Endothelial cell of umbilical vein (primary cell): ENCODE results near the gene PCDHA3. TPM values are rescaled to one million over a fixed set of nuclear protein-coding genes. Genes with fewer than 3 reads are reported as not detected.
"Not testable (repeated sequence)": the region's sequence is repeated elsewhere in the genome, so short reads cannot be mapped to it uniquely, and the experiment has no call there.

ENCODE experiments used
- BruUV-seq: library from RNA; stranded (reverse); fragments of 400-500 nt; replicated peaks from 2 replicates; lab custom pipeline; 2021; lab: Mats Ljungman, UMichigan
- CTCF ChIA-PET: fragments of 300-600, 350-600 bp; sonication (Branson Sonifier 250); formaldehyde crosslinking; loops from one replicate; lab custom pipeline; 2021; ENCODE audit warnings: antibody characterized with exemption, inconsistent platforms; lab: Charles Lee
- POLR2A ChIA-PET: fragments of 300-600, 350-600 bp; sonication (Branson Sonifier 250); formaldehyde crosslinking; loops from one replicate; lab custom pipeline; 2021; ENCODE audit warnings: antibody characterized with exemption, inconsistent platforms; lab: Charles Lee
- DNase-seq: peaks from one replicate; pipeline ENCODE4 v3.0.0-alpha.2; 2011; ENCODE audit warnings: low read depth, low spot score
- FAIRE-seq: peaks from 2 replicates; lab custom pipeline; 2011; peaks lifted over from hg19 to GRCh38; lab: Jason Lieb, UNC
- H2AFZ ChIP-seq: 2 replicates; pipeline ENCODE4 v1.6.0; 2012; ENCODE audit warnings: low read depth, low read length, control low read depth, inconsistent platforms
- H3K27ac ChIP-seq: 2 replicates; pipeline ENCODE4 v1.5.1; 2011; ENCODE audit warnings: low read depth, mild to moderate bottlenecking, control low read depth, low read length, moderate library complexity; ENCODE audit not compliant: insufficient read depth
- H3K27me3 ChIP-seq, 2 experiments: 2 replicates each; pipeline versions ENCODE4 v1.6.0 to v1.6.1; 2011; ENCODE audit warnings: low read length in 2 of 2, mixed read lengths in 1 of 2; ENCODE audit not compliant: control insufficient read depth in 2 of 2, insufficient read depth in 2 of 2
- H3K36me3 ChIP-seq, 2 experiments: 2 replicates in 1 of 2; 3 replicates in 1 of 2; pipeline ENCODE4 v1.5.1; 2011; ENCODE audit warnings: low read length in 2 of 2, mild to moderate bottlenecking in 1 of 2, moderate library complexity in 1 of 2; ENCODE audit not compliant: control insufficient read depth in 2 of 2, insufficient read depth in 2 of 2; ENCODE audit errors: extremely low read depth in 1 of 2
- H3K4me1 ChIP-seq: 3 replicates; pipeline ENCODE4 v1.5.1; 2011; ENCODE audit warnings: mild to moderate bottlenecking, low read length; ENCODE audit not compliant: control insufficient read depth, insufficient read depth; ENCODE audit errors: extremely low read depth
- H3K4me2 ChIP-seq: 2 replicates; pipeline ENCODE4 v1.6.1; 2011; ENCODE audit warnings: low read length, control low read depth, mixed read lengths; ENCODE audit not compliant: insufficient read depth
- H3K4me3 ChIP-seq, 3 experiments: fragments of 200-600 bp in 1 of 3; sonication (generic), shearing (Covaris generic) in 1 of 3; replicated peaks in 1 of 3; 2 replicates each; pipeline ENCODE4 v1.5.1; 2011 to 2016; ENCODE audit warnings: control low read depth in 3 of 3, low read length in 3 of 3, mild to moderate bottlenecking in 2 of 3, inconsistent platforms in 1 of 3, low read depth in 1 of 3, moderate library complexity in 1 of 3; ENCODE audit not compliant: insufficient read depth in 1 of 3
- H3K79me2 ChIP-seq: 2 replicates; pipeline ENCODE4 v1.6.0; 2012; ENCODE audit warnings: low read length, inconsistent platforms; ENCODE audit not compliant: control insufficient read depth, insufficient read depth
- H3K9ac ChIP-seq: replicated peaks from 2 replicates; pipeline ENCODE3; 2011; ENCODE audit warnings: low read length, control low read depth; ENCODE audit not compliant: insufficient read depth; ENCODE audit errors: extremely low read depth
- H3K9me1 ChIP-seq: replicated peaks from 3 replicates; pipeline ENCODE4 v1.6.0; 2011; ENCODE audit warnings: mild to moderate bottlenecking, low read length; ENCODE audit not compliant: control insufficient read depth, insufficient read depth; ENCODE audit errors: extremely low read depth
- H3K9me3 ChIP-seq: replicated peaks from 2 replicates; pipeline ENCODE4 v1.5.1; 2012; ENCODE audit warnings: low read length, inconsistent platforms; ENCODE audit not compliant: control insufficient read depth, insufficient read depth
- H4K20me1 ChIP-seq: replicated peaks from 2 replicates; pipeline ENCODE3; 2011; ENCODE audit warnings: mild to moderate bottlenecking, low read length; ENCODE audit not compliant: control insufficient read depth, insufficient read depth; ENCODE audit errors: extremely low read depth
- JUN ChIP-seq: IDR thresholded peaks from 2 replicates; pipeline ENCODE4 v1.6.1; 2011; ENCODE audit warnings: borderline replicate concordance, low read depth; ENCODE audit not compliant: insufficient read length, insufficient read depth
- MAX ChIP-seq: IDR thresholded peaks from 2 replicates; pipeline ENCODE4 v1.6.1; 2011; ENCODE audit not compliant: insufficient read depth, insufficient read length
- MYC ChIP-seq: IDR thresholded peaks from one replicate; pipeline ENCODE4 v1.6.1; 2011; ENCODE audit warnings: mild to moderate bottlenecking, low read depth, low read length
- POLR2A ChIP-seq: IDR thresholded peaks from 2 replicates; pipeline ENCODE4 v1.6.1; 2012; ENCODE audit warnings: low read depth, mild to moderate bottlenecking, control low read depth, low read length
- dilution Hi-C: fragments of 300-500 bp; cut with MboI; formaldehyde crosslinking; loops from one replicate; pipeline ENCODE4 v1.15.0; 2019; ENCODE audit warnings: low sequenced_read_pairs; ENCODE audit not compliant: extremely low pct_ligation_motif_present
- intact Hi-C: fragments of 100-400 bp; cut with micrococcal nuclease; formaldehyde crosslinking; loops from one replicate; pipeline ENCODE4 v1.10.0; 2022
- polyA plus RNA-seq, 4 experiments: library from polyadenylated mRNA; depleted of rRNA in 3 of 4; stranded (reverse) in 3 of 4; unstranded in 1 of 4; fragments of >200 nt; gene quantifications; 2 replicates each; pipeline versions ENCODE4 v1.2.1 to v1.2.3, GENCODE V29; 2011 to 2012; ENCODE audit warnings: missing spikeins in 1 of 4
- total RNA-seq: library from RNA; stranded (reverse); gene quantifications from 2 replicates; pipeline ENCODE4 v1.2.3, GENCODE V29; 2021
- TF ChIP-seq, protein P1 (sequence below), 2 donors: IDR thresholded peaks; 1 replicate in 1 of 2; 2 replicates in 1 of 2; pipeline ENCODE4 v1.5.1; 2011; ENCODE audit warnings: low read length in 2 of 2, mild to moderate bottlenecking in 2 of 2, moderate library complexity in 2 of 2, control low read depth in 1 of 2, inconsistent platforms in 1 of 2, low read depth in 1 of 2; ENCODE audit not compliant: insufficient read depth in 1 of 2; ENCODE audit errors: extremely low read depth in 1 of 2

Gene PCDHA3
- total and polyA plus RNA-seq, 2 donors (not counting 3 experiments of a cell fraction or from before 2014, with no cell fraction given): 0.07 to 0.09 TPM

GRCh38 chr5:140806834-140807775 lies 6.2 kb downstream of the PCDHA3 start, which contains the start of gene PCDHA4:
Gene PCDHA4, plus strand, starts transcription at chr5:140807068.
- BruUV-seq: no TSS peak
- TF ChIP-seq MAX (no peak), MYC (no peak), JUN (no peak), POLR2A (no peak)
- TF ChIP-seq, protein P1, sequence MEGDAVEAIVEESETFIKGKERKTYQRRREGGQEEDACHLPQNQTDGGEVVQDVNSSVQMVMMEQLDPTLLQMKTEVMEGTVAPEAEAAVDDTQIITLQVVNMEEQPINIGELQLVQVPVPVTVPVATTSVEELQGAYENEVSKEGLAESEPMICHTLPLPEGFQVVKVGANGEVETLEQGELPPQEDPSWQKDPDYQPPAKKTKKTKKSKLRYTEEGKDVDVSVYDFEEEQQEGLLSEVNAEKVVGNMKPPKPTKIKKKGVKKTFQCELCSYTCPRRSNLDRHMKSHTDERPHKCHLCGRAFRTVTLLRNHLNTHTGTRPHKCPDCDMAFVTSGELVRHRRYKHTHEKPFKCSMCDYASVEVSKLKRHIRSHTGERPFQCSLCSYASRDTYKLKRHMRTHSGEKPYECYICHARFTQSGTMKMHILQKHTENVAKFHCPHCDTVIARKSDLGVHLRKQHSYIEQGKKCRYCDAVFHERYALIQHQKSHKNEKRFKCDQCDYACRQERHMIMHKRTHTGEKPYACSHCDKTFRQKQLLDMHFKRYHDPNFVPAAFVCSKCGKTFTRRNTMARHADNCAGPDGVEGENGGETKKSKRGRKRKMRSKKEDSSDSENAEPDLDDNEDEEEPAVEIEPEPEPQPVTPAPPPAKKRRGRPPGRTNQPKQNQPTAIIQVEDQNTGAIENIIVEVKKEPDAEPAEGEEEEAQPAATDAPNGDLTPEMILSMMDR (IDR thresholded peaks at IDR 0.05; ENCODE audit: extremely low read depth in 1 of 2, insufficient read depth in 1 of 2, low read depth in 1 of 2, low read length in 2 of 2): peak; percentile 43 to 53
- Histone ChIP-seq H3K9me1 (no peaks in the 10 kb centered on the region), H3K9ac (no peak within 1 kb of the TSS), H3K36me3 (no peaks in the 10 kb centered on the region), H4K20me1 (no peaks in the 10 kb centered on the region), H3K4me2 (no peak within 1 kb of the TSS), H2AFZ (no peak within 1 kb of the TSS), H3K27me3 (no peaks in the 10 kb centered on the region), H3K4me1 (no peaks in the 10 kb centered on the region), H3K27ac (no peak within 1 kb of the TSS), H3K4me3 (no peak within 1 kb of the TSS), H3K9me3 (no peaks in the 10 kb centered on the region), H3K79me2 (no peaks in the 10 kb centered on the region)
- CTCF ChIA-PET: interaction anchor here (1.1 to 2.0 kb wide), 4 partner anchors 19 to 242 kb away, joined by 3 to 4 read pairs (median 3); no protein-coding TSS in a partner anchor
- FAIRE-seq (no peak), DNase-seq (peak; percentile 12)
- POLR2A ChIA-PET: no interaction called here
- dilution Hi-C loops (no loop called here), intact Hi-C loops (no loop called here)

GRCh38 chr5:140808241-140808888 lies 7.5 kb downstream of the PCDHA3 start:
- H3K27me3 ChIP-seq, dilution Hi-C loops, H2AFZ ChIP-seq, H3K9me1 ChIP-seq, H3K27ac ChIP-seq, POLR2A ChIA-PET, H3K36me3 ChIP-seq, H3K9ac ChIP-seq, BruUV-seq, FAIRE-seq, H3K4me2 ChIP-seq, intact Hi-C loops, H3K4me1 ChIP-seq, DNase-seq, H3K9me3 ChIP-seq, H3K4me3 ChIP-seq, H4K20me1 ChIP-seq, H3K79me2 ChIP-seq: not testable (repeated sequence)
- CTCF ChIA-PET: interaction anchor here (1.2 to 1.3 kb wide), 2 partner anchors 39 to 241 kb away, joined by 3 read pairs; no protein-coding TSS in a partner anchor
